HepG2 (cell line): ENCODE measurements around the gene ARL16. TPM values are rescaled to one million over a fixed set of nuclear protein-coding genes. Genes with fewer than 3 reads are reported as not detected.

ENCODE experiments used
- AHR ChIP-seq: IDR thresholded peaks from 2 replicates; pipeline ENCODE4 v1.6.1; 2018; ENCODE audit warnings: missing genetic modification reagents, missing compliant biosample characterization
- CBX2 ChIP-seq, 2 experiments: fragments of 200-600 bp in 1 of 2; sonication (generic); formaldehyde crosslinking in 1 of 2; IDR thresholded peaks; 2 replicates each; pipeline versions ENCODE4 v1.7.0 to v1.8.1; 2018 to 2022; ENCODE audit warnings: low read depth in 2 of 2, low read length in 1 of 2, mild to moderate bottlenecking in 1 of 2, missing genetic modification reagents in 1 of 2
- DNMT1 ChIP-seq: sonication (generic); formaldehyde crosslinking; IDR thresholded peaks from 2 replicates; pipeline ENCODE4 v1.5.1; 2020; ENCODE audit warnings: mild to moderate bottlenecking, missing genetic modification reagents
- FOSL2 ChIP-seq: sonication (generic); formaldehyde crosslinking; IDR thresholded peaks from 2 replicates; pipeline ENCODE4 v1.4.0; 2020; ENCODE audit warnings: missing genetic modification reagents
- NFKBIZ ChIP-seq: IDR thresholded peaks from 2 replicates; pipeline ENCODE4 v1.6.1; 2018; ENCODE audit warnings: missing genetic modification reagents, missing compliant biosample characterization
- PHF5A ChIP-seq: IDR thresholded peaks from one replicate; pipeline ENCODE4 v1.6.1; 2018; ENCODE audit warnings: low read depth, missing genetic modification reagents; ENCODE audit not compliant: unreplicated experiment
- PHF8 ChIP-seq: sonication (generic); formaldehyde crosslinking; IDR thresholded peaks from 2 replicates; pipeline ENCODE4 v1.5.0; 2020; ENCODE audit warnings: missing genetic modification reagents
- ZFYVE20 ChIP-seq: sonication (generic); formaldehyde crosslinking; IDR thresholded peaks from 2 replicates; pipeline ENCODE4 v1.8.0; 2023; ENCODE audit warnings: low read depth, mild to moderate bottlenecking, moderate library complexity, missing genetic modification reagents, borderline replicate concordance
- ZNF274 ChIP-seq: sonication (generic); formaldehyde crosslinking; IDR thresholded peaks from 2 replicates; pipeline ENCODE4 v1.5.1; 2020; ENCODE audit warnings: mild to moderate bottlenecking, missing genetic modification reagents
- ZNF431 ChIP-seq: sonication (generic); formaldehyde crosslinking; IDR thresholded peaks from 2 replicates; pipeline ENCODE4 v1.9.0; 2022; ENCODE audit warnings: missing genetic modification reagents, low read depth, mild to moderate bottlenecking, borderline replicate concordance
- ZNF563 ChIP-seq: sonication (generic); formaldehyde crosslinking; IDR thresholded peaks from 2 replicates; pipeline ENCODE4 v1.8.0; 2022; ENCODE audit warnings: mild to moderate bottlenecking, moderate library complexity, missing genetic modification reagents
- ZNF589 ChIP-seq: sonication (generic); formaldehyde crosslinking; conservative IDR thresholded peaks from 2 replicates; pipeline ENCODE4 v1.8.0; 2022; ENCODE audit warnings: mild to moderate bottlenecking, moderate library complexity, missing genetic modification reagents
- ZNF614 ChIP-seq: IDR thresholded peaks from 2 replicates; pipeline ENCODE4 v1.6.1; 2018; ENCODE audit warnings: missing biosample characterization, missing genetic modification reagents, inconsistent platforms, borderline replicate concordance
- ZNF703 ChIP-seq: sonication (generic); formaldehyde crosslinking; IDR thresholded peaks from 2 replicates; pipeline ENCODE4 v1.5.1; 2020; ENCODE audit warnings: missing genetic modification reagents, mild to moderate bottlenecking, moderate library complexity, borderline replicate concordance
- polyA plus RNA-seq, 8 experiments: library from polyadenylated mRNA; depleted of rRNA in 3 of 8; stranded (reverse) in 7 of 8; unstranded in 1 of 8; fragments of >200 nt; fragmentation: Illumina TruSeq in 4 of 8; extraction: Trizol in 4 of 8; gene quantifications; 2 replicates each; pipeline versions ENCODE4 v1.2.1 to v1.2.3, GENCODE V29; 2011 to 2016; ENCODE audit warnings: low read depth in 4 of 8, missing spikeins in 1 of 8, mixed read lengths in 1 of 8; ENCODE audit not compliant: insufficient read depth in 1 of 8
- total RNA-seq, 5 experiments: library from RNA; depleted of rRNA; stranded (reverse); fragments of >200 nt; fragmentation: Illumina TruSeq; extraction: Trizol; gene quantifications; 2 replicates each; pipeline ENCODE4 v1.2.3, GENCODE V29; 2016; ENCODE audit warnings: low read depth in 1 of 5
- TF ChIP-seq, protein P1 (sequence below): IDR thresholded peaks from 2 replicates; pipeline ENCODE4 v1.6.1; 2016; ENCODE audit warnings: missing compliant biosample characterization, missing genetic modification reagents, borderline replicate concordance
- TF ChIP-seq, protein P2 (sequence below): sonication (generic); formaldehyde crosslinking; IDR thresholded peaks from 2 replicates; pipeline ENCODE4 v1.8.0; 2022; ENCODE audit warnings: mild to moderate bottlenecking, missing genetic modification reagents, moderate library complexity
- TF ChIP-seq, protein P3 (sequence below): sonication (generic); formaldehyde crosslinking; IDR thresholded peaks from 2 replicates; pipeline ENCODE4 v1.4.0; 2020; ENCODE audit warnings: missing genetic modification reagents, mild to moderate bottlenecking, borderline replicate concordance
- TF ChIP-seq, protein P4 (sequence below): sonication (generic); formaldehyde crosslinking; IDR thresholded peaks from 2 replicates; pipeline ENCODE4 v1.5.1; 2020; ENCODE audit warnings: mild to moderate bottlenecking, moderate library complexity, missing genetic modification reagents
- TF ChIP-seq, protein P5 (sequence below): sonication (generic); formaldehyde crosslinking; IDR thresholded peaks from 2 replicates; pipeline ENCODE4 v1.8.1; 2023; ENCODE audit warnings: missing genetic modification reagents, mild to moderate bottlenecking, borderline replicate concordance
- TF ChIP-seq, protein P6 (sequence below): fragments of 450-650 bp; IDR thresholded peaks from 2 replicates; pipeline ENCODE4 v1.6.1; 2016

The ARL16 gene
- total and polyA plus RNA-seq, 2 of the 13 experiments (the other 11 are each of a cell fraction or from before 2014, with no cell fraction given): 20.8 to 30.8 TPM

DNA sequence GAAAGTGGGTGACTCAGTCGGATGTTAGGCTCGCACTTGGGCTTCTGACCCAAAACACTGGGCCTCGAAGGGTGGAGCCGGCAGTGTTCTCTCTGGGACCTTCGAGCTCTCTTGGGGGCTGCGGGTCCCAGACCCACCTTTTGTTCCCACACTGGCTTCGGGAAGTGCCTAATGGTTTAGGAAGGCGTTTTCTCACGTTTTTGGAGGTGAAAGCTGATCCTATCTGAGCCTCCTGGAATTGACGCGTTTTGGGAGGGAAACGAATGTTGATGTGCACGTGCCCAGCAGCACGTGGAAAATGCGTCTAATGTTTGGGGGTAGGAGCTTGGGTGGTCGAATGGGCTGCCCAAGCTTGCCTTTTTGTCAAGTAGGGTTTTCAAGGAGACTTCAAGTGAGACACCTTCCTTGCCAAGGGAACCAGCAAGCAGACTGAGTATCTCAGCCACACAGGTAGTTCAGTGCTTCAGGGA lies 880 bp upstream of the ARL16 start (continued):
- peak; percentile 6; the same call in 1 of the 2 replicates for TF ChIP-seq DNMT1
- TF ChIP-seq, protein P1, sequence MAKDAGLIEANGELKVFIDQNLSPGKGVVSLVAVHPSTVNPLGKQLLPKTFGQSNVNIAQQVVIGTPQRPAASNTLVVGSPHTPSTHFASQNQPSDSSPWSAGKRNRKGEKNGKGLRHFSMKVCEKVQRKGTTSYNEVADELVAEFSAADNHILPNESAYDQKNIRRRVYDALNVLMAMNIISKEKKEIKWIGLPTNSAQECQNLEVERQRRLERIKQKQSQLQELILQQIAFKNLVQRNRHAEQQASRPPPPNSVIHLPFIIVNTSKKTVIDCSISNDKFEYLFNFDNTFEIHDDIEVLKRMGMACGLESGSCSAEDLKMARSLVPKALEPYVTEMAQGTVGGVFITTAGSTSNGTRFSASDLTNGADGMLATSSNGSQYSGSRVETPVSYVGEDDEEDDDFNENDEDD (CRISPR knock-in tag): peak; percentile 80
- TF ChIP-seq, protein P2, sequence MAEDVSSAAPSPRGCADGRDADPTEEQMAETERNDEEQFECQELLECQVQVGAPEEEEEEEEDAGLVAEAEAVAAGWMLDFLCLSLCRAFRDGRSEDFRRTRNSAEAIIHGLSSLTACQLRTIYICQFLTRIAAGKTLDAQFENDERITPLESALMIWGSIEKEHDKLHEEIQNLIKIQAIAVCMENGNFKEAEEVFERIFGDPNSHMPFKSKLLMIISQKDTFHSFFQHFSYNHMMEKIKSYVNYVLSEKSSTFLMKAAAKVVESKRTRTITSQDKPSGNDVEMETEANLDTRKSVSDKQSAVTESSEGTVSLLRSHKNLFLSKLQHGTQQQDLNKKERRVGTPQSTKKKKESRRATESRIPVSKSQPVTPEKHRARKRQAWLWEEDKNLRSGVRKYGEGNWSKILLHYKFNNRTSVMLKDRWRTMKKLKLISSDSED (CRISPR knock-in tag): no peak
- TF ChIP-seq AHR: 0 out of 2 replicates have a peak, but pooled peaks have one; percentile 40
- TF ChIP-seq, protein P3, sequence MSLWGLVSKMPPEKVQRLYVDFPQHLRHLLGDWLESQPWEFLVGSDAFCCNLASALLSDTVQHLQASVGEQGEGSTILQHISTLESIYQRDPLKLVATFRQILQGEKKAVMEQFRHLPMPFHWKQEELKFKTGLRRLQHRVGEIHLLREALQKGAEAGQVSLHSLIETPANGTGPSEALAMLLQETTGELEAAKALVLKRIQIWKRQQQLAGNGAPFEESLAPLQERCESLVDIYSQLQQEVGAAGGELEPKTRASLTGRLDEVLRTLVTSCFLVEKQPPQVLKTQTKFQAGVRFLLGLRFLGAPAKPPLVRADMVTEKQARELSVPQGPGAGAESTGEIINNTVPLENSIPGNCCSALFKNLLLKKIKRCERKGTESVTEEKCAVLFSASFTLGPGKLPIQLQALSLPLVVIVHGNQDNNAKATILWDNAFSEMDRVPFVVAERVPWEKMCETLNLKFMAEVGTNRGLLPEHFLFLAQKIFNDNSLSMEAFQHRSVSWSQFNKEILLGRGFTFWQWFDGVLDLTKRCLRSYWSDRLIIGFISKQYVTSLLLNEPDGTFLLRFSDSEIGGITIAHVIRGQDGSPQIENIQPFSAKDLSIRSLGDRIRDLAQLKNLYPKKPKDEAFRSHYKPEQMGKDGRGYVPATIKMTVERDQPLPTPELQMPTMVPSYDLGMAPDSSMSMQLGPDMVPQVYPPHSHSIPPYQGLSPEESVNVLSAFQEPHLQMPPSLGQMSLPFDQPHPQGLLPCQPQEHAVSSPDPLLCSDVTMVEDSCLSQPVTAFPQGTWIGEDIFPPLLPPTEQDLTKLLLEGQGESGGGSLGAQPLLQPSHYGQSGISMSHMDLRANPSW (CRISPR knock-in tag): no peak
- no peak for TF ChIP-seq PHF5A (CRISPR knock-in tag)
- TF ChIP-seq, protein P4, sequence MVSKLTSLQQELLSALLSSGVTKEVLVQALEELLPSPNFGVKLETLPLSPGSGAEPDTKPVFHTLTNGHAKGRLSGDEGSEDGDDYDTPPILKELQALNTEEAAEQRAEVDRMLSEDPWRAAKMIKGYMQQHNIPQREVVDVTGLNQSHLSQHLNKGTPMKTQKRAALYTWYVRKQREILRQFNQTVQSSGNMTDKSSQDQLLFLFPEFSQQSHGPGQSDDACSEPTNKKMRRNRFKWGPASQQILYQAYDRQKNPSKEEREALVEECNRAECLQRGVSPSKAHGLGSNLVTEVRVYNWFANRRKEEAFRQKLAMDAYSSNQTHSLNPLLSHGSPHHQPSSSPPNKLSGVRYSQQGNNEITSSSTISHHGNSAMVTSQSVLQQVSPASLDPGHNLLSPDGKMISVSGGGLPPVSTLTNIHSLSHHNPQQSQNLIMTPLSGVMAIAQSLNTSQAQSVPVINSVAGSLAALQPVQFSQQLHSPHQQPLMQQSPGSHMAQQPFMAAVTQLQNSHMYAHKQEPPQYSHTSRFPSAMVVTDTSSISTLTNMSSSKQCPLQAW: 0 out of 2 replicates have a peak, but pooled peaks have one; percentile 32
- 0 out of 2 replicates have a peak, but pooled peaks have one; percentile 23 for TF ChIP-seq ZNF703 (CRISPR knock-in tag)
- 0 out of 2 replicates have a peak, but pooled peaks have one; percentile 0 for TF ChIP-seq ZNF431 (CRISPR knock-in tag)
- TF ChIP-seq, protein P5, sequence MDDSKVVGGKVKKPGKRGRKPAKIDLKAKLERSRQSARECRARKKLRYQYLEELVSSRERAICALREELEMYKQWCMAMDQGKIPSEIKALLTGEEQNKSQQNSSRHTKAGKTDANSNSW (CRISPR knock-in tag): no peak
- TF ChIP-seq ZNF614: no peak
- TF ChIP-seq FOSL2: peak; percentile 54; the same call in 1 of the 2 replicates
- no peak for TF ChIP-seq ZNF563 (CRISPR knock-in tag)
- 0 out of 2 replicates have a peak, but pooled peaks have one; percentile 34 for TF ChIP-seq NFKBIZ (CRISPR knock-in tag)
- no peak for TF ChIP-seq ZNF274 (CRISPR knock-in tag)
- TF ChIP-seq PHF8 (CRISPR knock-in tag): no peak
- TF ChIP-seq ZNF589 (CRISPR knock-in tag): peak; percentile 31; the same call in 1 of the 2 replicates
- TF ChIP-seq, protein P6, sequence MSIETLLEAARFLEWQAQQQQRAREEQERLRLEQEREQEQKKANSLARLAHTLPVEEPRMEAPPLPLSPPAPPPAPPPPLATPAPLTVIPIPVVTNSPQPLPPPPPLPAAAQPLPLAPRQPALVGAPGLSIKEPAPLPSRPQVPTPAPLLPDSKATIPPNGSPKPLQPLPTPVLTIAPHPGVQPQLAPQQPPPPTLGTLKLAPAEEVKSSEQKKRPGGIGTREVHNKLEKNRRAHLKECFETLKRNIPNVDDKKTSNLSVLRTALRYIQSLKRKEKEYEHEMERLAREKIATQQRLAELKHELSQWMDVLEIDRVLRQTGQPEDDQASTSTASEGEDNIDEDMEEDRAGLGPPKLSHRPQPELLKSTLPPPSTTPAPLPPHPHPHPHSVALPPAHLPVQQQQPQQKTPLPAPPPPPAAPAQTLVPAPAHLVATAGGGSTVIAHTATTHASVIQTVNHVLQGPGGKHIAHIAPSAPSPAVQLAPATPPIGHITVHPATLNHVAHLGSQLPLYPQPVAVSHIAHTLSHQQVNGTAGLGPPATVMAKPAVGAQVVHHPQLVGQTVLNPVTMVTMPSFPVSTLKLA: peak; percentile 72
- no peak for TF ChIP-seq CBX2 (IDR thresholded peaks at IDR 0.05; ENCODE audit: low read depth, low read length)
- no peak for TF ChIP-seq CBX2 (CRISPR knock-in tag; IDR thresholded peaks at IDR 0.05; ENCODE audit: low read depth)
- 0 out of 2 replicates have a peak, but pooled peaks have one; percentile 10 for TF ChIP-seq ZFYVE20
